NAMALWA (cell line): Measurements from ENCODE around the gene BCL11A.
"Not testable (repeated sequence)": the region's sequence is repeated elsewhere in the genome, so short reads cannot be mapped to it uniquely, and the experiment has no call there.

ENCODE experiments used
- DNase-seq: peaks from one replicate; pipeline ENCODE4 v3.0.0-alpha.2; 2015; ENCODE audit warnings: low spot score

The BCL11A gene

GRCh38 chr2:60432035-60432601 is 121.3 kb downstream of the BCL11A start:
- DNase-seq: no peak

GRCh38 chr2:60429681-60430080 is 123.8 kb downstream of the BCL11A start:
- DNase-seq: no peak

- no peak for DNase-seq
These were observed 126.6 kb downstream of the BCL11A start for GRCh38 chr2:60426880-60427279.

DNA sequence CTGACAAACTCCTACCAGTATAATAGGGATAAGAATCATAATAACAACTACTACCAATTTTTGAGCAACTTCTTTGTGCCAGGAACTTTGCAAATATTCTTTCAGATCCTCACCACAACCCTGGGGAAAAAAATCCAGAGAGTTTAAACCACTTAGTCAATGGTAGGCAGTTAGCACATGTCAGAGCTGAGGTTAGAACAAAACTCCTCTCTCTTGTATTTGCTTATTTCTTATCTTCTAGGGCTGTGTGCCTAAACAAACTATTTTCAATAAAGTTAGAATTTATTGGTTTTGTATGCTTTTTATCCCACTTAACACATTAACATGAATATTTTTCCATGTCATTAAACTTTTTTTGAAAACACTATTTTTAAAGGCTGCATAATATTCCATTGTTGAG is 127.1 kb downstream of the BCL11A start:
- DNase-seq: no peak

DNA sequence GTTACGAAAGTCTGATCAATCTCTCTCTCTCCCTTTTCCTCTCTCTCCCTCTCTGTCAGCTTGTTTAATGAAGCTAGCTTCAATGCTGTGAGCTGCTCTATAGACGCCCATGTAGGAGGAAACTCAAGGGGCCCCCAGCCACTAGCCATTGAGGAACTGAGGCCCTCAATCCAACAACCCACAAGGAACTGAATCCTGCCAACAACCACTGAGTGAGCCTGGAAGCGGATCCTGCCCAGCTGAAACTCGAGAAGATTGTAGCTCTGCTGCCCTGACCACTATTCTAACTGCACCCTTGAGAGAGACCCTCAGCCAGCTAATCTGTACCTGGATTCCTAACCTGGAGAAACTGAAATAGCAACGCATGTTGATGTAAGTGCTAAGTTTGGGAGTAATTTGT is 129.2 kb downstream of the BCL11A start:
- DNase-seq: no peak

DNA sequence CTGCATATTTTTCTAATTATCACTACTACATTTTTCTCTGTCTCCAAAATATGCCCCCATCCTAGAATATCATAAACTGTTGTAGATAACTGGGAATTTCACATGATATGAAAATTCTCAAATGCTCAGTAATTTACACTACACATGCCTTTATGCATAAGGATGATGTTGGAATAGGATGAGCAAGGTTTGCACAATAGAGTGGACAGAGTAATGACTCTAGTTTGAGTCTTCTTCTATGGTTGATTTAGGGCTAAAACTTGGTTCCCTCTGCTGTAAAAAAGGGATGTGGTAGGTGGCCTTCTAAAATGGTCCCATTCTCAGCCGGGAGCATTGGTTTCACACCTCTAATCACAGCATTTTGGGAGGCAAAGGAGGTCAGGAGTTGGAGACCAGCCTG is 129.9 kb downstream of the BCL11A start:
- DNase-seq: no peak

DNA sequence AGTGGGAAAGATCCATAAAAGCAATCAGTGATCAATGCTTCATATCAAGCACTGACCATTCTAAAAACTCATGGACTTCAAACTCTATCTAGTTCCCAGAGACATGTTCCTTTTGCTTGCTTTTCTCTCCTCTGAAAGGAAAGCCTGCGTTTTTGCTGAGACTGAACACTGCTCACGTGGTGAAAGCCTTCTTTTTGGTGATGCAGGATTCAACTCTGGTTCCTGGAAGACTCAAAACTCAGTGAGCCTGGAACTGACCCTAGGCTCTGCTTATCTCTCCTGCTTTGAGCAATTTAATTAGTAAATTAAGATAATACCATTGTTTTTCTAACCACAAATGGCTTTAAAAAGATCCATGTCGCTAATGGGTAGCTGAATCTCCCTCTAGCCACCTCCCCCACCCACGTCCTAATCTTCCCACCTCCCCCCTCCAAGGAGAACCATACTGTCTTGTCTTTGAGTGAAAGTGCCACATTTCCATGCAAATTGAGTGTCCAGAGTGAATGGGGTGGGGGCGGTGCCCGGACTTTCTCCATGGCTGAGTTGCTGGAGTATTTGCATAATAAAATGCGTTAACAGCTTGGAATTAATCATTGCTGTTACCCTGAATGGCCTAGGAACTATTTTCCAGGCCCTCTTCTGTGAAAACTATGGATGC is 130.5 kb downstream of the BCL11A start:
- DNase-seq: no peak

- not testable (repeated sequence) for DNase-seq
These were observed 136.2 kb downstream of the BCL11A start for GRCh38 chr2:60417210-60417609.

DNA sequence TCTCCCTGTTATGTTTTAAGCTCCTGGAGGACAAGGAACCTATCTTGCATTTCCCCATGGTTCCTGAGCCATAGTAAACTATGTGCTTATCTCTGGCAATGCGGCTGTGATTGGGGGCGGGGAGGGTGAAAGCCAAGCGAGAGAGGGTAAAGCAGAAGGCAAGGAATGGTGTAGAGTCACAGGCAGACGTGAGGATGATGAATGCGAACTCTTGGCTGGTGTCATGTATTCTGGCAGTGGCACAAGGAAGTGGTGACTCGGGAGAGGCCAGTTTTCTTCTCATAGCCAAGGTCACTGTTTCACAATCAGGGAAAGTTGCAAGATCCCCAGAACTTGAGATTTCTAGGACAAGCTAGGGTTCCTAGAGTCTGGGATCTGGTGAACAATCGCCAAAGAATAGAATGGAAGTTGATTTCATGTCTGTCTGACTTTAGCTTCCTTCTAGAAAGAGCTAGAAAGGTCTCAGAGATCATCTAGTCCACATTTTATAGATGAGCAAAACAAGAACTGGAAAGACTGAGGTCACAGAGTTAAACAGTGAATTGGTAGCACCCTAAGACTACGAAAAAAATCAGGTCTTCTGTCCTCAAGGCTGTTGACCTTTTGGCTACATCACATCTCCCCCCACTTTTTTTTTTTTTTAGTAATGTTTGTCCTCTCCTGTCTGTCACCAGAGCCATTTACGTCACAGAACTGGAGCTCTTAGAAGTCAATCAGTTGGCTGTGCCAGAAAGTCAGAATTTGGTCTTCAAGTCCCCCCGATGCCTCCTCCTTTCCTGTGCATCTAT is 137.0 kb downstream of the BCL11A start:
- DNase-seq: no peak

- no peak for DNase-seq
These were observed 137.6 kb downstream of the BCL11A start for GRCh38 chr2:60415814-60416213.

DNA sequence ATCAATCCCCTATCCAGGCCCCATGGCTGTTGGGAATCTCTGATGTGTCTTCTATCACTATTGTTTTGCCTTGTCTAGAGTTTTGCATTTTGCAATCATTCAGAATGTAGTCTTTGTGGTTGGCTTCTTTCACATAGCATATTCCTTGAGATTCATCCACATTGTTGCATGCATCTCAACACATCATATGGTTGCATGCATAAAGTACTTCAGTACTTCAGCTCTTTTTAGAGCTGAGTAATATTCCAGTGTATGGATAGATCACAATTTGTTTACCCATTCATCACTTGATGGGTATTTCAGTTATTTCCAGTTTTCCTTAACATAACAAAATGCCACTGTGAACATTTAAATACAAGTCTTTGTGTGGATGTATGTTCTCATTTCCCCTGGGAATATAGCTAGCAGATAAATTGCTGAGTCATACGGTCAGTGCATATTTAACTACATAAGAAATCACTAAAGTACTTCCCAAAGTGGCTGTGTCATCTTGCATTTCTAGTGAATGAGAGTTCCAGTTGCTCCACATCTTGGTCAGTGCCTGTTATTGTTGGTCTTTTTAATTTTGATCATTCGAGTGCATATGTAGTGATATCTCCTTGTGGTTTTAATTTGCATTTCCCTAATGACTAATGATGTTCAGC is 138.8 kb downstream of the BCL11A start:
- no peak for DNase-seq

- DNase-seq: no peak
These were observed 139.7 kb downstream of the BCL11A start for GRCh38 chr2:60413814-60414168.

DNA sequence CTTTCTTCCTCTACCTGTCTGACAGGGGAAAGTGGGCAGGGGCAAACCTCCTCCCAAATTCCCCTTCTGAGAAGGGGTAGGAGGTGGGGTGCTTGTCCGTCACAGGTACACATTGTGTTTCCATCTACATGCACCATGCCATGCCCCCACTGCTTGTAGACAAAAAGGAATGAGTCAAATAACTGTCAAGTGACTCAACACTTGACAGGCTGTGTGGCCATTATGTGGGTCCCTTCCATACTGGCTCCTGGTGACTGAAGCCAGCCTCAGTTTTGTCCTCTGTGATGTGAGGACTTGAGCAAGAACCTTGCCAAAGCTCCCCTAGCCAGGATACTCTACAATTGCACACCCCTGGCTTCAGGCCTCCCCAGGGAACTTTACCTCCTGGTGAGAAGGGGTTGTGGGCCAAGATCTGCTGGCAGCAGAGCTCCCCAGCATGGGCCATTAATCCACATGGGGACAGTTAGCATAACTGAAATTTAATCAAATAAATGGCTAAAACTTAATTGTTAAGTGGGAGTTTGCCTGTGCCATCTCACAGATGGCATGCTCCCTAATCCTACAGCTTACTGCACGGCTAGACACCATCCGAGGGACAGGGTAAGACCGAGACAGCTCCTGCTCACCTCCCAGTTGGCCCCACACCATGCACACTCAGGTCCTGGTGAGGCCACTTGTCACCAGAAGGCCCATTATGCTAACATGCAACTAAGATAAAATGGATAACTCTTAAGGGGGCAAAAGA is 140.2 kb downstream of the BCL11A start:
- DNase-seq: no peak

GRCh38 chr2:60412620-60413019 is 140.8 kb downstream of the BCL11A start:
- no peak for DNase-seq

GRCh38 chr2:60412027-60412426 is 141.4 kb downstream of the BCL11A start:
- DNase-seq: no peak

GRCh38 chr2:60411295-60411694 is 142.2 kb downstream of the BCL11A start:
- no peak for DNase-seq

DNA sequence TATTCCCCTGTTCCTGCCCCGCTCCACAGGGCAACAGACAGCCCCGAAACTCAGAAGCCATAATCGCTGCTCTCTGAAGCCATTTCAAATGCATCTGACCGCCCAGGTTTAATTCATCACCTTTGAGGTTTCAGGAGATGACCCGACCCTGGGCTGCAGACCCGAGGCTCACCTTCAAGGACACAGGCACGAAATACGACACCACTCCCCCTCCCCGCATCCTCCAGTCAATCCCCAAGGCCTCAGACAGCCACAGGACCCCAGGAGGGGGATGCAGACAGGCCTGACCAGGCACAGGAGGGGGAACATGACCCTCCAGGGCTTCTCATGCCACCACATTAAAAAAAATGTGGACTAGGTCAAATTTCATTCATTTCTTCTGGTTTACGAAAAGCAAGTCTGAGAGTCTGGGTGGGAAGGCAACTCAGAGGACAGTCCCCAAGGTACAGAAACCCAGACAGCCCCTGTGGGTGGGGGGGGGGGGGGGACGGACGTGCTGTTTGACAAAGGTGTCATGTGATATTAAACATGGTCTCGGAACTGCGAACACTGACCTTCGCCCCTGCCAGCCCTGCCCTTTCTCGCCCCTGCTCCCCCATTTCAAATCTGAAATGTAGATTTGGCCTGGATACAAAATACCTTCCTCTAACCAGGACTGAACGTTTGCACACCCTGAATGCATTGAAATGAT is 142.9 kb downstream of the BCL11A start:
- DNase-seq: no peak

DNA sequence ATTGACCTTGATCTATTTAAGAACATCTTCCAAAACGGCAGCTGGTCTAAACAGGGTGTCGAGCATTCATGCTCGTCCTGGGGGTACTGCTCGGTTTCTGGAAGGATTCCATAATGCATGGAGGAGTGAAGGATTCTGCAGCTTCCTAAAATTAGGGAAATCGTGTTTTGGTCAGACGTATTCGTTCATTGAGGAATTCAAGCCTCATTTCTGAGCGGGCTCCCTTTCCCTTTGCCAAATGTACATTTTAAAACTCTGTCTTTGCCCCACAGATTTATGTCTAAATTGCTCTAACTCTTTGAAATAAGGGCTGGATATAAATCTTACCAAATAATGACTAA is 144.0 kb downstream of the BCL11A start:
- DNase-seq: no peak

DNA sequence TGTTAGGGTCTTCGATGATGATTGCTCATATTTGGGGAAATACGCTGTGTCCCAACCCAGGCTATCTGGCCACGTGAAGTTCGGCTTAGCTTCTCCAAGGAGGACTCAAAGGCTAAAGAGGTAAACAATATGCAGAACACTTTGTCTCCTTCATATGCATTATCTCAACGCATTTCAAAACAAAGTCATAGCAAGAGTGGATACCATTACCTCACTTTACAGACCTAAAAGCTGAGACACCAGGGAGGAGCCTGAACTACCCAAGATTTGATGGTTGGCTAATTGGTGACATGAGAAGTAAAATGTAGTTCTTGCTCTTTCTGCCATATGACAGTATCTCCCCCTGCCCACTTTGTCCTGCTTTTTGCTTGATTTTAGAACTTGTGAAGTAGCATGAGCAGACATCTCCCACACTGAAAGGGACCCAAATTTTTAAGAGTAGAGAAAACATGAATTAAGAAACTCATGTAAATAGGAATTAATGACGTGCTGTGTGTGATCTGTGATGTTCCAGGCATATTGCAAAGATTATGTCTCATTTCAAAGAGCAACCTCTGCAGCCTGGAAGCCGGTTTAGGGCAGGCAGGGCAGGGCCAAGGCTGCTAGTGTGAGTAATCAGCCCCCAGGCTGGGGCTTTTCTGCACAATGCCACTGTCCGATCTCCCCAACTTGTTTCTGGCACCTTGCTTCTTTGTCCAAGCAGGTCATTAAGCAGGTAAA is 144.5 kb downstream of the BCL11A start:
- no peak for DNase-seq

GRCh38 chr2:60408207-60408606 is 145.2 kb downstream of the BCL11A start:
- DNase-seq: no peak

GRCh38 chr2:60407398-60407797 is 146.1 kb downstream of the BCL11A start:
- DNase-seq: no peak
